Astrocyte (in vitro differentiated cells and primary cell): Measurements from ENCODE around the gene IQSEC3. TPM values are rescaled to one million over a fixed set of nuclear protein-coding genes. Genes with fewer than 3 reads are reported as not detected.

Source experiments
- DNase-seq: peaks from one replicate; pipeline ENCODE4 v3.0.0-alpha.2; 2010; ENCODE audit warnings: low read depth
- FAIRE-seq: peaks from 2 replicates; lab custom pipeline; 2011; peaks lifted over from hg19 to GRCh38; lab: Jason Lieb, UNC
- H2AFZ ChIP-seq: 2 replicates; pipeline ENCODE4 v1.6.0; 2012; ENCODE audit warnings: low read depth, low read length, inconsistent platforms
- H3K27ac ChIP-seq: 2 replicates; pipeline ENCODE4 v1.5.1; 2011; ENCODE audit warnings: low read depth, low read length, inconsistent platforms
- H3K27me3 ChIP-seq: 2 replicates; pipeline ENCODE4 v1.6.0; 2011; ENCODE audit warnings: low read length, inconsistent platforms; ENCODE audit not compliant: insufficient read depth
- H3K36me3 ChIP-seq: 2 replicates; pipeline ENCODE4 v1.5.1; 2011; ENCODE audit warnings: low read length, inconsistent platforms; ENCODE audit not compliant: insufficient read depth
- H3K4me1 ChIP-seq: 2 replicates; pipeline ENCODE4 v1.5.1; 2011; ENCODE audit warnings: low read length, inconsistent platforms; ENCODE audit not compliant: insufficient read depth
- H3K4me2 ChIP-seq: 2 replicates; pipeline ENCODE4 v1.6.0; 2012; ENCODE audit warnings: low read length, inconsistent platforms
- H3K4me3 ChIP-seq: 2 replicates; pipeline ENCODE4 v1.5.1; 2011; ENCODE audit warnings: low read depth, mild to moderate bottlenecking, low read length, inconsistent platforms; ENCODE audit not compliant: insufficient read depth
- H3K79me2 ChIP-seq: 2 replicates; pipeline ENCODE4 v1.6.0; 2012; ENCODE audit warnings: mild to moderate bottlenecking, low read length, inconsistent platforms; ENCODE audit not compliant: insufficient read depth
- H3K9ac ChIP-seq: 2 replicates; pipeline ENCODE4 v1.6.0; 2012; ENCODE audit warnings: mild to moderate bottlenecking, low read length, inconsistent platforms
- H3K9me3 ChIP-seq: 2 replicates; pipeline ENCODE4 v1.5.1; 2012; ENCODE audit warnings: low read depth, mild to moderate bottlenecking, low read length, inconsistent platforms; ENCODE audit not compliant: insufficient read depth
- H4K20me1 ChIP-seq: 2 replicates; pipeline ENCODE4 v1.6.0; 2012; ENCODE audit warnings: low read length, inconsistent platforms; ENCODE audit not compliant: insufficient read depth
- H3K27ac Mint-ChIP-seq: one replicate; pipeline ENCODE4 v1.8.0; 2021; ENCODE audit warnings: mild to moderate bottlenecking, mixed read lengths; ENCODE audit not compliant: unreplicated experiment
- H3K27me3 Mint-ChIP-seq: one replicate; pipeline ENCODE4 v1.8.0; 2021; ENCODE audit warnings: low read depth, mixed read lengths; ENCODE audit not compliant: unreplicated experiment
- H3K36me3 Mint-ChIP-seq: one replicate; pipeline ENCODE4 v1.8.0; 2021; ENCODE audit warnings: low read depth, mixed read lengths; ENCODE audit not compliant: unreplicated experiment
- H3K4me1 Mint-ChIP-seq: one replicate; pipeline ENCODE4 v1.8.0; 2021; ENCODE audit warnings: low read depth, mixed read lengths; ENCODE audit not compliant: unreplicated experiment
- H3K4me3 Mint-ChIP-seq: one replicate; pipeline ENCODE4 v1.8.0; 2021; ENCODE audit warnings: mild to moderate bottlenecking, moderate library complexity, mixed read lengths; ENCODE audit not compliant: unreplicated experiment
- H3K9me3 Mint-ChIP-seq: one replicate; pipeline ENCODE4 v1.8.0; 2021; ENCODE audit warnings: mild to moderate bottlenecking, mixed read lengths; ENCODE audit not compliant: unreplicated experiment
- EZH2 ChIP-seq: IDR thresholded peaks from 2 replicates; pipeline ENCODE4 v1.6.1; 2012; ENCODE audit warnings: mild to moderate bottlenecking, low read length, inconsistent platforms; ENCODE audit not compliant: insufficient read depth
- total RNA-seq: library from RNA; stranded (reverse); gene quantifications from 2 replicates; pipeline ENCODE4 v1.2.1, GENCODE V29; 2021
- TF ChIP-seq, protein P1 (sequence below): IDR thresholded peaks from 2 replicates; pipeline ENCODE4 v1.5.1; 2011; ENCODE audit warnings: low read depth, mild to moderate bottlenecking, inconsistent platforms, low read length, moderate library complexity; ENCODE audit not compliant: insufficient read depth

IQSEC3 gene
- total RNA-seq, 1 donor from 2014 or later = 0.34 TPM

DNA sequence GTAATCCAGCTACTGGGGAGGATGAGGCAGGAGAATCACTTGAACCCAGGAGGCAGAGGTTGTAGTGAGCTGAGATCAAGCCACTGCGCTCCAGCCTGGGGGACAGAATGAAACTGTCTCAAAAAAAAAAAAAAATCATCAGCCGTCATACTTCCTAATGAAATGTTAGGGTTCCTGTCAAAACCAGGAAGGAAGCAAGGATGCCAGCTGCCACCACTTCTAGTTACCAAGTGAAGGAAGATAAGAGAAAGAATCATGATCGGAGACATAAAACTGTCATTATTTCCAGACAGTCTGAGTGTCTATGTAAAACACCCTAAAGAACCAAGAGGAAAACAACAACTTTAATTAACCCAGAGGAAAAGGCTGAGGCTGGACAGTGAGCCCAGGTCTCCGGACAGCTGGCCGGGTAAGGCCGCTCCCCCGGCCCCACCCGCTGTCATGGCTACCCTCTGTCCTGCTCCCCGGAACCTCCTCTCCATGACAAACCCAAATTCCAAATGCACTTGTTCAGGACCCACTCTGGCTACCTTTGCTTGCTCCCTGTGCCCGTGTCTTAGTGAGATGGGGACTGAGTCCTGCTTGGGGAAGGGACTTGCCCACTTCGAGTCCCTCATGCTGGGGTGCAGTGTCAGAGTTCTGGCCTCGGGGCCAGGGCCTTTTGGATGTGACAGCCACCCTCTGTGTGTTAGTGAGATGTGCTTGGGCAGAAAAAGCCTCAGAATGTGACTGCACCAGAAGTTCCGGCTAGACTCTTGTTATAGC, 118.4 kb downstream of the IQSEC3 start:
- Mint-ChIP-seq H3K4me3 (no peak overlapping the region), H3K36me3 (peaks cover 3% of the 10 kb centered on the region), H3K27me3 (peaks cover 16% of the 10 kb centered on the region), H3K4me1 (peaks cover 21% of the 10 kb centered on the region), H3K9me3 (no peaks in the 10 kb centered on the region), H3K27ac (no peak overlapping the region)
- no peak overlapping the region for H3K4me3 ChIP-seq
- H4K20me1 ChIP-seq = no peaks in the 10 kb centered on the region
- no peaks in the 10 kb centered on the region for H3K36me3 ChIP-seq
- no peak overlapping the region for H3K9ac ChIP-seq
- no peak overlapping the region for H3K4me2 ChIP-seq
- no peak for FAIRE-seq
- no peak for TF ChIP-seq EZH2
- TF ChIP-seq, protein P1, sequence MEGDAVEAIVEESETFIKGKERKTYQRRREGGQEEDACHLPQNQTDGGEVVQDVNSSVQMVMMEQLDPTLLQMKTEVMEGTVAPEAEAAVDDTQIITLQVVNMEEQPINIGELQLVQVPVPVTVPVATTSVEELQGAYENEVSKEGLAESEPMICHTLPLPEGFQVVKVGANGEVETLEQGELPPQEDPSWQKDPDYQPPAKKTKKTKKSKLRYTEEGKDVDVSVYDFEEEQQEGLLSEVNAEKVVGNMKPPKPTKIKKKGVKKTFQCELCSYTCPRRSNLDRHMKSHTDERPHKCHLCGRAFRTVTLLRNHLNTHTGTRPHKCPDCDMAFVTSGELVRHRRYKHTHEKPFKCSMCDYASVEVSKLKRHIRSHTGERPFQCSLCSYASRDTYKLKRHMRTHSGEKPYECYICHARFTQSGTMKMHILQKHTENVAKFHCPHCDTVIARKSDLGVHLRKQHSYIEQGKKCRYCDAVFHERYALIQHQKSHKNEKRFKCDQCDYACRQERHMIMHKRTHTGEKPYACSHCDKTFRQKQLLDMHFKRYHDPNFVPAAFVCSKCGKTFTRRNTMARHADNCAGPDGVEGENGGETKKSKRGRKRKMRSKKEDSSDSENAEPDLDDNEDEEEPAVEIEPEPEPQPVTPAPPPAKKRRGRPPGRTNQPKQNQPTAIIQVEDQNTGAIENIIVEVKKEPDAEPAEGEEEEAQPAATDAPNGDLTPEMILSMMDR = no peak
- no peaks in the 10 kb centered on the region for H3K9me3 ChIP-seq
- no peaks in the 10 kb centered on the region for H3K79me2 ChIP-seq
- no peak for DNase-seq
- H3K27ac ChIP-seq = no peak overlapping the region
- H3K4me1 ChIP-seq = peaks cover 19% of the 10 kb centered on the region
- no peaks in the 10 kb centered on the region for H3K27me3 ChIP-seq
- H2AFZ ChIP-seq = no peak overlapping the region

DNA sequence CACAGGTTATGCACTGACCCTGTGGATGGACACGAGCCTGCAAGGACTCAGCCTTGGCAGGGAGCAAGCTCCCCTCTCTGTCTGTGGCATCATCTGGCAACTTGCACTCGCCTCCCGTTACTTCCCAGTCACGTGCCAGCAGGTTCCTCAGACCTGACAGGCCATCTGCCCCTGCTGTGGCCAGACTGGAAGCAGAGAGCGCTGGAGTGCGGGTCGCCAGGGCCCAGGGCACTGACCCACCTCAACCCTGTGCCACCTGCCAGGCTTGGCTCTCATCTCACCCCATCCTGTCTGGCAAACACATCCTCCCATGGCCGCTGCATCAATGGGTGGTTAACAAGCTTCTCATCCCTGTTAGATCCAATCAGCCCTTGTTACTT, 119.0 kb downstream of the IQSEC3 start:
- Histone ChIP-seq H3K9ac (no peak overlapping the region), H3K4me3 (no peak overlapping the region), H3K27ac (no peak overlapping the region), H4K20me1 (no peaks in the 10 kb centered on the region), H3K9me3 (no peaks in the 10 kb centered on the region), H3K36me3 (no peaks in the 10 kb centered on the region), H3K79me2 (no peaks in the 10 kb centered on the region), H3K4me2 (no peak overlapping the region), H3K4me1 (peaks cover 14% of the 10 kb centered on the region), H3K27me3 (no peaks in the 10 kb centered on the region), H2AFZ (no peak overlapping the region)
- H3K27me3 Mint-ChIP-seq = peaks cover 19% of the 10 kb centered on the region
- no peaks in the 10 kb centered on the region for H3K9me3 Mint-ChIP-seq
- DNase-seq (no peak), FAIRE-seq (no peak)
- H3K4me1 Mint-ChIP-seq = peaks cover 16% of the 10 kb centered on the region
- peaks cover 6% of the 10 kb centered on the region for H3K36me3 Mint-ChIP-seq
- H3K4me3 Mint-ChIP-seq = no peak overlapping the region
- no peak overlapping the region for H3K27ac Mint-ChIP-seq
- TF ChIP-seq EZH2 = no peak
- TF ChIP-seq, protein P1 = no peak

DNA sequence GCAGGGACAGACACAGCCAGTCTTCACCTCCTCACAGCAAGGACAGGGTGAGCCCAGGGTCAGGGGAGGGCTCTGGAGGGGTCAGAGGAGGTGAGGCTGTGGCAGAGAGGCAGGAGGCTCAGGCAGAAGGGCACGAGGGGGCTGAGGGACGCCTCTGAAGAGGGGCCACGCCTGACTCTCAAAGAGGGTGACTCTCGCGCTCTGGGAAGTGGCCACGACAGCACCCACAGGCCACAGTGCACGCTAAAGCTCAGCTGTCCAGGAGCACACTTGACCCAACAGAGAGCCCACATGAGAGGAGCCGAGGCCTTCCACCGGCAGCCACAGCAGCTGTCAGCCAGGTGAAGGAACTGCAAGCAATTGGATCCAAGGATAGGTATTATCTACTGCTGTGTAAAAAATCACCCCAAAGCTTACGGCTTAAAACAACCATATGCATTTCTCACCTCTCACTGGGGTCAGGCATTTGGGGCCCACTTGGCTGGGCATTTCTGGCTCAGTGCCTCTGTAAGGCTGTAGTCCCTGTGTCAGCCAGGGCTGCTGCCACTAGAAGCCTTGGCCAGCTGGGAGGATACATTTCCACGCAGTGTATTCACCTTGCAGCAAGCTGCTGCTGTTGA, 119.5 kb downstream of the IQSEC3 start:
- Mint-ChIP-seq H3K27me3 (peaks cover 19% of the 10 kb centered on the region), H3K4me3 (no peak overlapping the region), H3K9me3 (no peaks in the 10 kb centered on the region), H3K4me1 (peaks cover 16% of the 10 kb centered on the region), H3K36me3 (peaks cover 6% of the 10 kb centered on the region), H3K27ac (no peak overlapping the region)
- no peak overlapping the region for H3K27ac ChIP-seq
- no peaks in the 10 kb centered on the region for H4K20me1 ChIP-seq
- no peak overlapping the region for H3K9ac ChIP-seq
- no peaks in the 10 kb centered on the region for H3K27me3 ChIP-seq
- peaks cover 14% of the 10 kb centered on the region for H3K4me1 ChIP-seq
- H3K36me3 ChIP-seq = no peaks in the 10 kb centered on the region
- no peak overlapping the region for H2AFZ ChIP-seq
- no peak overlapping the region for H3K4me3 ChIP-seq
- H3K79me2 ChIP-seq = no peaks in the 10 kb centered on the region
- no peak for TF ChIP-seq EZH2
- TF ChIP-seq, protein P1 = no peak
- FAIRE-seq (no peak), DNase-seq (no peak)
- no peak overlapping the region for H3K4me2 ChIP-seq
- no peaks in the 10 kb centered on the region for H3K9me3 ChIP-seq
